ENCODE data around the gene LARGE2. TPM values are rescaled to one million over a fixed set of nuclear protein-coding genes. Genes with fewer than 3 reads are reported as not detected.
A peak's percentile ranks its signal among the peaks of the same experiment; 100 is the strongest.

LARGE2 gene
- total RNA-seq, 2 donors from 2014 or later = 12.2 to 14.5 TPM

DNA sequence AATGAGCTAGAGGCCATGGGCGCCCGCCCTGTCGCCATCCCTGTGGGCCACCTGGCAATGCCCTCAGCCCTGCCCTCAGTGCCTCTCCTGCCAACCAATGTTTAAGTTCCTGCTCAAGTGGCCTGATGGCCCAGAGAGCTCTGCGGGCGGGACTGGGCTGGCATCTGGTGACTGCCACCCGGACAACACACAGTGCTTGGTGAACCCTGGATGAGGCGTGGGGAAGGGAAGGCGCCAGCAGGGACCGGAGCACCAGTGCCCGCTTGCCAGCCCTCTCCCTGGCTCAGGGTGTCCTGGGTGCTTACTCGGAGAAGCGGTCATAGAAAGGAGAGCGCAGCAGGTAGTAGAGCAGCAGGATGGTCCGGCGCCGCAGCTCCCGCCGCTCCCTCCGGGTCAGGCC, 8.9 kb upstream of the LARGE2 start:
- Histone ChIP-seq H3K4me3 (no peak overlapping the region), H3K9me3 (no peaks in the 10 kb centered on the region), H3K27ac (no peak overlapping the region), H3K4me1 (peaks cover 24% of the 10 kb centered on the region), H3K36me3 (replicated peaks in 1 of 2; ENCODE audit: insufficient read depth in 1 of 2, low read depth in 2 of 2) (peaks cover 12 to 32% of the 10 kb centered on the region in 2 donors), H3K27me3 (no peaks in the 10 kb centered on the region)
- no peak for TF ChIP-seq POLR2A (IDR thresholded peaks at IDR 0.05)
- TF ChIP-seq, protein P1, sequence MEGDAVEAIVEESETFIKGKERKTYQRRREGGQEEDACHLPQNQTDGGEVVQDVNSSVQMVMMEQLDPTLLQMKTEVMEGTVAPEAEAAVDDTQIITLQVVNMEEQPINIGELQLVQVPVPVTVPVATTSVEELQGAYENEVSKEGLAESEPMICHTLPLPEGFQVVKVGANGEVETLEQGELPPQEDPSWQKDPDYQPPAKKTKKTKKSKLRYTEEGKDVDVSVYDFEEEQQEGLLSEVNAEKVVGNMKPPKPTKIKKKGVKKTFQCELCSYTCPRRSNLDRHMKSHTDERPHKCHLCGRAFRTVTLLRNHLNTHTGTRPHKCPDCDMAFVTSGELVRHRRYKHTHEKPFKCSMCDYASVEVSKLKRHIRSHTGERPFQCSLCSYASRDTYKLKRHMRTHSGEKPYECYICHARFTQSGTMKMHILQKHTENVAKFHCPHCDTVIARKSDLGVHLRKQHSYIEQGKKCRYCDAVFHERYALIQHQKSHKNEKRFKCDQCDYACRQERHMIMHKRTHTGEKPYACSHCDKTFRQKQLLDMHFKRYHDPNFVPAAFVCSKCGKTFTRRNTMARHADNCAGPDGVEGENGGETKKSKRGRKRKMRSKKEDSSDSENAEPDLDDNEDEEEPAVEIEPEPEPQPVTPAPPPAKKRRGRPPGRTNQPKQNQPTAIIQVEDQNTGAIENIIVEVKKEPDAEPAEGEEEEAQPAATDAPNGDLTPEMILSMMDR (IDR thresholded peaks at IDR 0.05) = no peak
- 90 to 95% methylated on average over 14 to 18 of the region's 19 CpGs for WGBS, 2 donors
- intact Hi-C loops (cut with DNase I) = no loop called here
- no peak for ATAC-seq
- DNase-seq = no peak

DNA sequence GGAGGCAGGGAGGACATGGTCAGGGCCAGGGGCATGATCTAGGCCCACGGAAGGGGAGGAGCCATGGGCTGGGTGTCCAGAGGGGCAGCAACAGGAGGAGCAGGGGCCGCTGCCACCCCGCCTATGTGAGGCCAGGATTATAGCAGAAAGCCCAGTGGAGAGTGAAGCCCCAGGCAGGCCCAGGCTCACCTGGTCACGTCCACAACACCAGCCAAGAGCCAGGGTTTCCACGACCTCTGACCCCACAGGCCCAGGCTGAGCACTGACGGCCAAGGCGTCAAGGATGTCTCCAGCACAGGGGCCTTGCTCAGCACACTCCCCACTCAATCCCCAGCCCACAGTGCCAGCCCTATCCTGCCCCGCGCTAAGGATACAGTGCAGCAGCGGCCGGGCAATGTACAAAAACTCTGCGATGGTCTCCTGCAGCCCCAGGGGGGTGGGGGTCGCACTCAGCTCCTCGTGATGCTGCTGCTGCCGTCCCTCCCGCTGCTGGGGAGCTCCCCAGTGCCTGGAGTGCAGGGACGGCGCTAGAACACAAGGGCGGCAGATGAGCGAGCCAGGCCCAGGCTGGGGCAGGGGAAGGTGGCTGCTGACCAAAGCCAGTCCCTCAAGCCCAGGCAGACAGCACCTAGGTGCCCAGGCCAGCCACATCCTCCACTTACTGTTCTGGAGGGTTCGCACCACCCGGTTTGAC, 8.4 kb upstream of the LARGE2 start:
- intact Hi-C loops (cut with DNase I) = no loop called here
- TF ChIP-seq, protein P1 (IDR thresholded peaks at IDR 0.05) = no peak
- no peak for TF ChIP-seq POLR2A (IDR thresholded peaks at IDR 0.05)
- no peak for ATAC-seq
- Histone ChIP-seq H3K36me3 (replicated peaks in 1 of 2; ENCODE audit: insufficient read depth in 1 of 2, low read depth in 2 of 2) (peaks cover 12 to 32% of the 10 kb centered on the region in 2 donors), H3K4me1 (peaks cover 23% of the 10 kb centered on the region), H3K4me3 (no peak overlapping the region), H3K27me3 (no peaks in the 10 kb centered on the region), H3K27ac (no peak overlapping the region), H3K9me3 (no peaks in the 10 kb centered on the region)
- no peak for DNase-seq
- 85 to 94% methylated on average over 5 to 20 of the region's 22 CpGs for whole genome bisulfite sequencing, 2 donors

DNA sequence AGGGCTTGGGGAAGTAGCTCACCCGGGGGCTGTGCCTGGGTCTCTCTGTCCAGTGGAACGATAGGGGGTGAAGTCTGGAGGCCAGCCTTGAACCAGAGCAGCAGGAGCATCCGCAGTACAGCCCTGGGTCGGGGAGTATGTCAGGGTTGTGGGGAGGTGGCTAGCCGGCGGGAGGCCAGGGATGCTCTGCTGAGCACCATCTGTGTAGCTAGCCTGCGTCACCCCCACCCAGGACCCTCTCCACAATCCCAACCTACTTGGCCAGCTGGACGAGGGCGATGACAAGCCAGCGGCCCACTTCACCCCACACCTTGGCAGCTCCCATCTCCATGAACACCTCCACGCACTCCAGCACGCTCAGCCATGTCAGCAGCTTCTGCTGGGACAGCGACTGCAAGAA, 7.0 kb upstream of the LARGE2 start:
- TF ChIP-seq, protein P1 (IDR thresholded peaks at IDR 0.05) = no peak
- no peak for TF ChIP-seq POLR2A (IDR thresholded peaks at IDR 0.05)
- Histone ChIP-seq H3K4me3 (no peak overlapping the region), H3K36me3 (replicated peaks in 1 of 2; ENCODE audit: insufficient read depth in 1 of 2, low read depth in 2 of 2) (peaks cover 12 to 28% of the 10 kb centered on the region in 2 donors), H3K27me3 (no peaks in the 10 kb centered on the region), H3K9me3 (no peaks in the 10 kb centered on the region), H3K4me1 (peaks cover 29% of the 10 kb centered on the region), H3K27ac (no peak overlapping the region)
- WGBS, 2 donors = 76 to 77% methylated on average over 6 to 13 of the region's 13 CpGs
- intact Hi-C loops (cut with DNase I) = no loop called here
- ATAC-seq (no peak), DNase-seq (no peak)

DNA sequence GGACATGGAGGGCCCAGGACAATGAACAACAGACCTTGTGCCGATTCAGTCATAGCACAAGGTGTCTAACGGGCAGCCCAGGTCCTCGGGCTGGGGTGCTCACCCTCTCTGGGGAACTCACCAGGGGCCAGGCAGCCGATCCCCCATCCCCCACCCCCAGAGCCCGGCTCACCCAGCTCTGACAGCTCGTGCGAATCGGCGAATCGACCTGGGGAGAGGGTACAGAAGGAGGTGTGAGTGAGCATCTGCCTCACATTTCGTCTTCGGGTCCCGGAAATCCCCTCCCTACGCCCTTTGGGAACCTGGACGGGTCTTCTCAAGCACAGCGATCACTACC, 5.2 kb upstream of the LARGE2 start:
- ATAC-seq = no peak
- intact Hi-C loops (cut with DNase I) = no loop called here
- no peak for DNase-seq

More for the DNA sequence above, 5.2 kb upstream of the LARGE2 start:
- H3K4me1 ChIP-seq = peaks cover 47% of the 10 kb centered on the region
- no peaks in the 10 kb centered on the region for H3K27me3 ChIP-seq
- 4 to 5% methylated on average over 7 to 15 of the region's 16 CpGs for WGBS, 2 donors
- H3K4me3 ChIP-seq = peak overlapping the region; percentile 82 to 91
- no peak for TF ChIP-seq POLR2A (IDR thresholded peaks at IDR 0.05)
- TF ChIP-seq, protein P1 (IDR thresholded peaks at IDR 0.05) = no peak
- H3K9me3 ChIP-seq = no peaks in the 10 kb centered on the region
- peak overlapping the region; percentile 93 to 97 (median 96) for H3K27ac ChIP-seq
- peaks cover 12 to 20% of the 10 kb centered on the region in 2 donors for H3K36me3 ChIP-seq (replicated peaks in 1 of 2; ENCODE audit: insufficient read depth in 1 of 2, low read depth in 2 of 2)
